Stimulated activated effector memory CD8-positive, alpha-beta T cell treated with anti-CD3 and anti-CD28 coated beads, Interleukin-12 subunit alpha, Interleukin-12 subunit beta, amount 100 ng/mL, for 72 hours (primary cell): ENCODE data around the gene OTUD4.
A peak's percentile ranks its signal among the peaks of the same experiment; 100 is the strongest.
"Not testable (repeated sequence)": the region's sequence is repeated elsewhere in the genome, so short reads cannot be mapped to it uniquely, and the experiment has no call there.

ENCODE experiments used
- ATAC-seq: fragments of 150-1000 bp; cut with Tn5 transposase; 2 replicates; pipeline ENCODE4 v1.10.0; 2021
- DNase-seq, 2 donors: peaks; one replicate each; pipeline ENCODE4 v3.0.0; 2021 to 2022; ENCODE audit warnings: low spot score in 2 of 2
- H3K27ac Mint-ChIP-seq: one replicate; pipeline ENCODE4 v1.8.0; 2022; ENCODE audit warnings: mild to moderate bottlenecking, mixed read lengths
- H3K36me3 Mint-ChIP-seq: one replicate; pipeline ENCODE4 v1.8.0; 2022; ENCODE audit warnings: mild to moderate bottlenecking, mixed read lengths
- H3K4me1 Mint-ChIP-seq: one replicate; pipeline ENCODE4 v1.8.0; 2022; ENCODE audit warnings: mixed read lengths
- H3K4me3 Mint-ChIP-seq: one replicate; pipeline ENCODE4 v1.8.0; 2022; ENCODE audit warnings: mild to moderate bottlenecking, mixed read lengths
- H3K9me3 Mint-ChIP-seq: one replicate; pipeline ENCODE4 v1.8.0; 2022; ENCODE audit warnings: mixed read lengths

Gene OTUD4

GRCh38 chr4:145180298-145181090 is at the start of gene OTUD4:
Gene OTUD4, minus strand, starts transcription at chr4:145180589. Its CDS starts 616 bp downstream, at chr4:145179973.
- no peaks in the 10 kb centered on the region for H3K9me3 Mint-ChIP-seq
- DNase-seq (peak; percentile 90 to 96), ATAC-seq (peak; percentile 89)
- peak within 1 kb of the TSS; percentile 80 for H3K4me3 Mint-ChIP-seq
- H3K4me1 Mint-ChIP-seq = peaks cover 15% of the 10 kb centered on the region
- peaks cover 30% of the 10 kb centered on the region for H3K36me3 Mint-ChIP-seq
- H3K27ac Mint-ChIP-seq = peak within 1 kb of the TSS; percentile 86

GRCh38 chr4:145223228-145223627 is 42.8 kb upstream of the OTUD4 start:
- ATAC-seq, H3K4me3 Mint-ChIP-seq, H3K27ac Mint-ChIP-seq, H3K4me1 Mint-ChIP-seq, DNase-seq, H3K9me3 Mint-ChIP-seq, H3K36me3 Mint-ChIP-seq: not testable (repeated sequence)

GRCh38 chr4:145221529-145221928 is 41.1 kb upstream of the OTUD4 start:
- H3K36me3 Mint-ChIP-seq, H3K4me1 Mint-ChIP-seq, DNase-seq, H3K4me3 Mint-ChIP-seq, H3K9me3 Mint-ChIP-seq, ATAC-seq, H3K27ac Mint-ChIP-seq: not testable (repeated sequence)

GRCh38 chr4:145219090-145219489 is 38.7 kb upstream of the OTUD4 start:
- DNase-seq (no peak), ATAC-seq (no peak)
- no peak overlapping the region for H3K27ac Mint-ChIP-seq
- H3K9me3 Mint-ChIP-seq = no peaks in the 10 kb centered on the region
- H3K4me1 Mint-ChIP-seq = no peaks in the 10 kb centered on the region
- no peak overlapping the region for H3K4me3 Mint-ChIP-seq
- H3K36me3 Mint-ChIP-seq = no peaks in the 10 kb centered on the region

GRCh38 chr4:145218251-145218650 is 37.9 kb upstream of the OTUD4 start:
- Mint-ChIP-seq H3K9me3 (no peaks in the 10 kb centered on the region), H3K4me1 (no peaks in the 10 kb centered on the region)
- DNase-seq = no peak

GRCh38 chr4:145217349-145217748 is 37.0 kb upstream of the OTUD4 start:
- no peak for ATAC-seq
- no peaks in the 10 kb centered on the region for H3K4me1 Mint-ChIP-seq
- no peak overlapping the region for H3K27ac Mint-ChIP-seq
- no peak overlapping the region for H3K4me3 Mint-ChIP-seq
- H3K36me3 Mint-ChIP-seq = no peaks in the 10 kb centered on the region
- no peak for DNase-seq
- H3K9me3 Mint-ChIP-seq = no peaks in the 10 kb centered on the region

More at GRCh38 chr4:145218251-145218650, 37.9 kb upstream of the OTUD4 start:
- H3K36me3 Mint-ChIP-seq = no peaks in the 10 kb centered on the region
- no peak overlapping the region for H3K27ac Mint-ChIP-seq
- no peak for ATAC-seq
- H3K4me3 Mint-ChIP-seq = no peak overlapping the region

GRCh38 chr4:145216535-145216934 is 36.1 kb upstream of the OTUD4 start:
- no peak overlapping the region for H3K4me3 Mint-ChIP-seq
- ATAC-seq (no peak), DNase-seq (no peak)
- H3K9me3 Mint-ChIP-seq = no peaks in the 10 kb centered on the region
- no peak overlapping the region for H3K27ac Mint-ChIP-seq
- no peaks in the 10 kb centered on the region for H3K36me3 Mint-ChIP-seq
- H3K4me1 Mint-ChIP-seq = no peaks in the 10 kb centered on the region

- DNase-seq = no peak
- Mint-ChIP-seq H3K36me3 (no peaks in the 10 kb centered on the region), H3K4me3 (no peak overlapping the region), H3K4me1 (no peaks in the 10 kb centered on the region), H3K9me3 (no peaks in the 10 kb centered on the region), H3K27ac (no peak overlapping the region)
- peak; percentile 69 for ATAC-seq
These were observed 32.9 kb upstream of the OTUD4 start for GRCh38 chr4:145213245-145213644.

- Mint-ChIP-seq H3K4me1 (no peaks in the 10 kb centered on the region), H3K27ac (no peak overlapping the region), H3K36me3 (no peaks in the 10 kb centered on the region), H3K4me3 (no peak overlapping the region), H3K9me3 (no peaks in the 10 kb centered on the region)
- DNase-seq = no peak
- no peak for ATAC-seq
These were observed 27.5 kb upstream of the OTUD4 start for GRCh38 chr4:145207934-145208333.

GRCh38 chr4:145203410-145203809 is 23.0 kb upstream of the OTUD4 start:
- Mint-ChIP-seq H3K4me3 (no peak overlapping the region), H3K27ac (no peak overlapping the region), H3K4me1 (no peaks in the 10 kb centered on the region), H3K36me3 (no peaks in the 10 kb centered on the region), H3K9me3 (no peaks in the 10 kb centered on the region)
- DNase-seq (no peak), ATAC-seq (no peak)

- H3K9me3 Mint-ChIP-seq = no peaks in the 10 kb centered on the region
- no peak overlapping the region for H3K27ac Mint-ChIP-seq
- no peaks in the 10 kb centered on the region for H3K36me3 Mint-ChIP-seq
- no peak for ATAC-seq
- no peaks in the 10 kb centered on the region for H3K4me1 Mint-ChIP-seq
- DNase-seq = no peak
- H3K4me3 Mint-ChIP-seq = no peak overlapping the region
These were observed 20.0 kb upstream of the OTUD4 start for GRCh38 chr4:145200366-145200765.

GRCh38 chr4:145199051-145199716 is 18.8 kb upstream of the OTUD4 start:
- no peak overlapping the region for H3K27ac Mint-ChIP-seq
- H3K36me3 Mint-ChIP-seq = no peaks in the 10 kb centered on the region
- H3K9me3 Mint-ChIP-seq = no peaks in the 10 kb centered on the region
- no peak for DNase-seq
- no peaks in the 10 kb centered on the region for H3K4me1 Mint-ChIP-seq
- ATAC-seq = no peak
- no peak overlapping the region for H3K4me3 Mint-ChIP-seq

- no peaks in the 10 kb centered on the region for H3K9me3 Mint-ChIP-seq
- no peaks in the 10 kb centered on the region for H3K4me1 Mint-ChIP-seq
- ATAC-seq (no peak), DNase-seq (no peak)
- H3K4me3 Mint-ChIP-seq = no peak overlapping the region
- H3K27ac Mint-ChIP-seq = no peak overlapping the region
- no peaks in the 10 kb centered on the region for H3K36me3 Mint-ChIP-seq
These were observed 16.4 kb upstream of the OTUD4 start for GRCh38 chr4:145196747-145197146.

- H3K36me3 Mint-ChIP-seq = no peaks in the 10 kb centered on the region
- no peaks in the 10 kb centered on the region for H3K4me1 Mint-ChIP-seq
- H3K9me3 Mint-ChIP-seq = no peaks in the 10 kb centered on the region
- H3K4me3 Mint-ChIP-seq = no peak overlapping the region
- H3K27ac Mint-ChIP-seq = no peak overlapping the region
- ATAC-seq (no peak), DNase-seq (no peak)
These were observed 15.0 kb upstream of the OTUD4 start for GRCh38 chr4:145195167-145195952.

- Mint-ChIP-seq H3K9me3 (no peaks in the 10 kb centered on the region), H3K4me3 (no peak overlapping the region), H3K27ac (no peak overlapping the region), H3K36me3 (no peaks in the 10 kb centered on the region), H3K4me1 (no peaks in the 10 kb centered on the region)
- DNase-seq (no peak), ATAC-seq (no peak)
These were observed 9.6 kb upstream of the OTUD4 start for GRCh38 chr4:145189981-145190380.
